Raji (cell line): ENCODE measurements around the gene CSTPP1.

ENCODE experiments used
- POLR2A ChIP-seq: IDR thresholded peaks from 2 replicates; pipeline ENCODE4 v1.6.1; 2011; ENCODE audit warnings: low read depth, low read length, control low read depth; ENCODE audit not compliant: insufficient read depth

The CSTPP1 gene

DNA sequence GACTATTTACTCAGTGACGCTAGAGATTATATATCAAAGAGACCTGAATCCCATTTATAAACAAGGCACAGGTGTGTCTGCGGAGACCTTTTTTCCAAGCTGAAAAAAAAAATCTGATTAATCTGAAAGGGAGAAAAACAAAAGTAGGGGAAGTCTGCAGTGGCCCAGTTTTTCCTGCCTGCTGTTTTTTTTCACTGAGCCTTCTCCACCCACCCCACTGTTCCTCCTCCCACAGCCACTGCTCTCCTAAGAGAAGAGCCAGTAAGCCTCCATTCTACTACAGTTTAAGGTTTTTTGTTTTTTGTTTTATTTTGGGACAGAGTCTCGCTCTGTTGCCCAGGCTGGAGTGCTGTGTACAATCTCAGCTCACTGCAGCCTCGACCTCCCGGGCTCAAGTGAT, 221.7 kb downstream of the CSTPP1 start:
- TF ChIP-seq POLR2A = no peak

- no peak for TF ChIP-seq POLR2A
Measured at GRCh38 chr11:47160753-47161133, 224.2 kb downstream of the CSTPP1 start.

- TF ChIP-seq POLR2A = no peak
Measured at GRCh38 chr11:47161134-47161854, 224.7 kb downstream of the CSTPP1 start.

DNA sequence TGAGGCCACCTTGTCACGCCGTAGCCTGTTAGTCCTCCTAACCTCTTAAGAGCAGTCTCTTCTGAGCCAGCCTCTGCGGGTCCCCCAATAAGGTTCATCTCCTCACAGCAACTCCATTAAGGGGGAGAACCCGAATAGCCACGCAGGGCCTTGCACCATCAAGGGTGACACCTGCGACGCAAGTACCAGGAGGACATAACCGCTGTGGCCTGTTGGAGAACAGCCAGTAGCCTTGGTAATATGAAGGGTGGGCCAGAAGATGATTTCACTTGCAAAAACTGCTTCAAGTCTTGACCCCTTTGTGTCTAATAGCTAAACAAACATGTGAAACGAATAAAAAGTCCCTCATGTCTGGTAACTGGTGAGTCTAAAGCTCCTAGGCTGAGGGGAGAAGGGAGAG, 225.3 kb downstream of the CSTPP1 start:
- TF ChIP-seq POLR2A = no peak

DNA sequence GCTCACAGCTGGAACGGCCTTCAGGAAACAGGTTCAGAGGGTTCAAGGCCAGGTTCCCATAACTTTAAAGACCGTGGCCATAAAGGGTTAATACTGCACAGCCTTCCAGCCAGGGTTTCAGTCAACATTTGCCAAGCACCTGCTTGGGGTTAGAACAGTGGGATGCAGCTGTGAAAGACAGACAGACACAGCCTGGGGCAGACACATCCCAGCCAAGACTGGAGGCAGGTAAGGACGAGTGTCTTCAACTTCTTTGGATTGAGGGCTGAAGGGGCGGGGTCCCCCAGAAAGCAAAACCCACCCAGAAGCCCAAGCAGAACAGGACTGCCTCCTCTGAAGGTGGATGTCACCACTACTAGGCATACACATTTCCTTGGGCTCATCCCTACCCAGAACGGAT, 225.9 kb downstream of the CSTPP1 start:
- no peak for TF ChIP-seq POLR2A

DNA sequence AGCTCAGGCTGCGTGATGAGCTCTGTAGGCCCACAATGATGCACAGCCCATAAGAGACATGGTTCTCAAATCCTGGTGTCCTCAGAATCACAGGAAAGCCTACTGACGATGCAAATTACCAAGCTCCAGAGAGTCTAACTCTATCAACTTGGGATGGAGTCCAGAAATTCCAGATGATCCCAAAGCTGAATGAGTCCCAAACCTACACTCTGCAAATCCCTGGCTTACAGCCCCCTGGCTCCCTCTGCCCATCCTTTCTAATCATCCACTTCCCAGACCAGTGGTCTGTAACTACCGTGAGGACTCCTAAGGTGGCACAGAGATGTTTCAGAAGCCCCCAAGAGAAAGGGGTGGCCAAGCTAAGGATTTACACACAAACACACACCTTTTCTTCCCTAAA, 226.6 kb downstream of the CSTPP1 start:
- no peak for TF ChIP-seq POLR2A

- TF ChIP-seq POLR2A = no peak
Measured at GRCh38 chr11:47163898-47164297, 227.3 kb downstream of the CSTPP1 start.

DNA sequence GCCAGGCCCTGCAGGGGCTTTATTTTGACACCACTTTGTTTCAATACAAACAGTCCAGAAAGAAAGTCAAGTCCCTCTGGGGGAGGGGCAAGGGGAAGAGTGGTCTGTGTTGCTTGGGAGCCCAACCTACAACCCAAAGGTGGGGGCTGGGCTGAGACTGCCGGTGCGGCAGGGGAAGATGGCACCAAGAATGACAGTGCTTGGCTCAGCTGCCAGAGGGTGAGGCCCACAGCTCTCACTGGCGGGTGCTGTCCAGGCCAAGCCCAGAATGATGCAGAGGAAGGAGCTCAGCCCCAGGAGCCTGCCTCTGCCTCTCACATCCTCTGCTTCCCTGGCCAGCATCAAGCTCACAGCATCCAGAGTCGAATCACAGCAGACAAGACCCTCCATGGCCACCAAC, 227.8 kb downstream of the CSTPP1 start:
- no peak for TF ChIP-seq POLR2A

DNA sequence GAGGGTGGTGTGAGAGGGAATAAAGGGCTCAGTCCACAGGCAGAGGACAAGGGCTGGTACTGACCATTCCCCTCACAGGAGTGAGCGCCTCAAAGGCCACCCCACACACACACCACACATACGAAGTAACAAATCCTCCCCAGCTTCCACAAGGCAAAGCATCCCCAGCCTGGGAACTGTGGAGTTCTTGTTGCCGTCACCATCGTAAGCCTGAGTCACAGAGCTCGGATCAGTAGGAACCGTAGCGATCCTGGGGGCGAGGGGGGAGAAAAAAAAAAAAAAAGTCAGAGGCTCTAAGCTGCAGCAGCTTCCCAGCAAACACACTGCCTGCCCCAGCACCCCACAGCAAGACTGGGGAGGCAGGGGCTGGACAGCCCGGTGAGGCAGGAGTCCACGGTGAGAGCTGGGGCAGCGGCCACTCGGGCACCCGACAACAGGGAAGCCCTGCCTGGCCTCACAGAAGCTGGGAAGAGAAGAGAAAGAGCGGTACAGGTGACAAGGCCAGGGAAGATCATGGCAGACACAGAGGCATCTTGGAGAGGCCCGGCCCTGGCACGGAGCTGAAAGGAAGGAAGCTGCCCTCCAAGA, 228.8 kb downstream of the CSTPP1 start:
- no peak for TF ChIP-seq POLR2A

DNA sequence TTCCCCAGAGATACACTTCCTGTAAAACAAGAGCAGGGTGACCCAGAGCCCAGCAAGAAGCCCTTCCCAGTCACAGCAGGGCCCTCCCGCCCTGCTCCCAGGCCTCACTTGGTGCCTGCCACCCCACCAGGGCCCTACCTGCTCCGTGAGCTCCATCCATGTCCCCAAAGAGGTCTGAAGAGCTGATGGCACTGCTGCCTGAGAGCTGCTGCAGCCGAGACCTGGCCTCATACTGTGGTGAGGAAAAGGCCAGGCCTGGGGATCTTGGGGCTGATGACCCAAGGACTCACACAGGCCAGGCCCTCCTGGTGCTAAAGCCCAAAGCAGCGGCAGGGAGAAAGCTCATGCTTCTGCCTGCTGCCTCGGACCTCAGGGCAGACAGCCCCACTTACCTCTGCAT, 229.8 kb downstream of the CSTPP1 start:
- no peak for TF ChIP-seq POLR2A

- TF ChIP-seq POLR2A = no peak
Measured at GRCh38 chr11:47171061-47171838, 234.7 kb downstream of the CSTPP1 start.

DNA sequence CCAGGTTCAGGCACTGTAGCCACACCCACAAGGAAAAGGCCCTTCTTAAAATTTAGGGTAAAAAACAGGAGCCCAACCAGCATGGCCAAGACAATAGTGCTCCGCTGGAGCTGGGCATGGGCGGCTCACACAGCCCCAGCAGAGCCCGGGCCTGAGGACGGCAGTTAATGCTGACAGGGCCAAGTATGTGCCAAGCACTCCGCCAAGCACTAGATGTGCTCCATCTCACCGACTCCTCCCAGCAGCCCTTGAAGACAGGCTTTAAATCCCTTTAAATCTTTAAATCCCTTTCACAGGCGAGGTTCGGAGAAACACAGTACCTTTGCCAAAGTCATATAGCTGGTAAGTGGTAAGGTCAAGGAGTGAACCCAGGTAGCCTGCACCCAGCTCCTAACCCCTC, 235.3 kb downstream of the CSTPP1 start:
- TF ChIP-seq POLR2A = no peak

GRCh38 chr11:47172740-47173336, 236.3 kb downstream of the CSTPP1 start:
- no peak for TF ChIP-seq POLR2A

DNA sequence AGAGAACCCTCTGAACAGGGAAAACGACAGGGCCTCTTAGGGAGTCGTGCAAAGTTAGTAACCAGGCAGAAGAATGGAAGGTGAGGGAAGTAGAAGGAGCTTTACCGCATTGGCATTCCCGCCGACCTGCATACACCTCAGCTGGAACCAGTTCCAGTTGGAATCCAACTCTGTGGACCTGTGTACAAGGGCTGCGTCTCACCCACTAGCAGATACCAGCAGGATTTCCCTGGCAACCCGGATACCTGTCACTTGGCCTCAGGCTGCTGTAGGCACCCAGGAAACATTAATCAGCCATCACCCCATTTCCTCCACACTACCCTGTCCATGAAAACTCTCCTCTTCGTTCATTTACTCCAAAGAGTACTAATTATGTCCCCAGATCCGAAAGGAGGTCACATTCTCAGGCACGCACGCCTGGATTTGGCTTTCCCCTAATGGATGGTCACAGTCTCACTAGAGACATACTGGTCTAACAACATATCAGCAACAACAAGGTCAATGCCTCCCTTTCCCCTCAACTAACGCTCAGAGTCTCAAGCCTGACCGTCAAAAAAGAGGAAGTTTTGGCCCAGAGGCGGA, 239.3 kb downstream of the CSTPP1 start:
- no peak for TF ChIP-seq POLR2A
